K562 (cell line): ENCODE measurements around the gene DKK3. TPM values are rescaled to one million over a fixed set of nuclear protein-coding genes. Genes with fewer than 3 reads are reported as not detected.

Source experiments
- ATAC-seq: fragments of 200-7000 bp; cut with Tn5 transposase; 3 replicates; pipeline ENCODE4 v1.9.1; 2020; ENCODE audit warnings: moderate library complexity
- BruUV-seq: library from RNA; stranded (reverse); fragments of 400-500 nt; replicated peaks from 2 replicates; lab custom pipeline; 2021; lab: Mats Ljungman, UMichigan
- CTCF ChIA-PET: fragments of 300-600 bp; formaldehyde crosslinking; extraction: SDS; loops from one replicate; lab custom pipeline; 2021; ENCODE audit warnings: low intra/inter-chr PET ratio; lab: Yijun Ruan, JAX
- POLR2A ChIA-PET: fragments of 300-600, 350-650 bp; sonication (Branson Sonifier 250); formaldehyde crosslinking; extraction: SDS; loops from one replicate; lab custom pipeline; 2021; ENCODE audit warnings: antibody characterized with exemption, inconsistent platforms; lab: Yijun Ruan, JAX
- DNase-seq, 4 experiments: peaks; one replicate each; pipeline versions ENCODE4 v3.0.0 to v3.0.0-alpha.2; 2011 to 2018; ENCODE audit warnings: low spot score in 3 of 4, mixed read lengths in 3 of 4; ENCODE audit errors: extremely low read depth in 1 of 4
- FAIRE-seq: peaks from 2 replicates; lab custom pipeline; 2011; peaks lifted over from hg19 to GRCh38; lab: Jason Lieb, UNC
- H2AFZ ChIP-seq: 2 replicates; pipeline ENCODE4 v1.6.0; 2011; ENCODE audit warnings: low read depth, low read length, control low read depth, inconsistent platforms
- H3K27ac ChIP-seq: fragments of 200-600 bp; 3 replicates; pipeline ENCODE4 v1.8.0; 2011; ENCODE audit warnings: low read depth, mild to moderate bottlenecking, control low read depth, inconsistent platforms, low read length, moderate library complexity, mixed read lengths; ENCODE audit errors: extremely low read depth
- H3K27me3 ChIP-seq, 2 experiments: fragments of 300-600 bp in 1 of 2; 2 replicates in 1 of 2; 3 replicates in 1 of 2; pipeline versions ENCODE4 v1.6.0 to v1.8.0; 2011; ENCODE audit warnings: inconsistent platforms in 2 of 2, low read length in 2 of 2, mild to moderate bottlenecking in 1 of 2, mixed read lengths in 1 of 2, moderate library complexity in 1 of 2; ENCODE audit not compliant: control insufficient read depth in 2 of 2, insufficient read depth in 2 of 2
- H3K36me3 ChIP-seq: fragments of 300-600 bp; 3 replicates; pipeline ENCODE4 v1.8.0; 2011; ENCODE audit warnings: mild to moderate bottlenecking, low read length, inconsistent platforms; ENCODE audit not compliant: control insufficient read depth, insufficient read depth
- H3K4me1 ChIP-seq, 2 experiments: fragments of 200-600 bp in 1 of 2; replicated peaks in 1 of 2; 2 replicates in 1 of 2; 3 replicates in 1 of 2; pipeline versions ENCODE4 v1.5.1 to v1.8.0; 2011; ENCODE audit warnings: inconsistent platforms in 2 of 2, low read length in 2 of 2, mild to moderate bottlenecking in 1 of 2, mixed read lengths in 1 of 2, moderate library complexity in 1 of 2; ENCODE audit not compliant: control insufficient read depth in 2 of 2, insufficient read depth in 2 of 2
- H3K4me2 ChIP-seq: 2 replicates; pipeline ENCODE4 v1.6.1; 2011; ENCODE audit warnings: low read length, control low read depth, inconsistent platforms, mixed read lengths; ENCODE audit not compliant: insufficient read depth
- H3K4me3 ChIP-seq: fragments of 200-600 bp; sonication (generic), shearing (Covaris generic); 2 replicates; pipeline ENCODE4 v1.5.1; 2016; ENCODE audit warnings: control low read depth, inconsistent platforms
- H3K79me2 ChIP-seq: fragments of 200-600 bp; 3 replicates; pipeline ENCODE4 v1.8.0; 2011; ENCODE audit warnings: low read length, inconsistent platforms; ENCODE audit not compliant: control insufficient read depth, insufficient read depth
- H3K9ac ChIP-seq, 2 experiments: 2 replicates each; pipeline versions ENCODE4 v1.6.0 to v1.6.1; 2011; ENCODE audit warnings: low read depth in 2 of 2, low read length in 2 of 2, control low read depth in 1 of 2, inconsistent platforms in 1 of 2, mild to moderate bottlenecking in 1 of 2, mixed read lengths in 1 of 2; ENCODE audit not compliant: insufficient read depth in 1 of 2
- H3K9me1 ChIP-seq: one replicate; pipeline ENCODE4 v1.6.0; 2011; ENCODE audit warnings: inconsistent platforms, mild to moderate bottlenecking, low read length, moderate library complexity; ENCODE audit not compliant: control insufficient read depth, insufficient read depth
- H3K9me3 ChIP-seq: replicated peaks from 2 replicates; pipeline ENCODE4 v1.5.1; 2011; ENCODE audit warnings: low read depth, low read length, inconsistent platforms; ENCODE audit not compliant: control insufficient read depth, insufficient read depth
- H4K20me1 ChIP-seq: replicated peaks from 2 replicates; pipeline ENCODE4 v1.6.1; 2011; ENCODE audit warnings: low read length, inconsistent platforms, mixed read lengths; ENCODE audit not compliant: control insufficient read depth, insufficient read depth
- EZH2 ChIP-seq: IDR thresholded peaks from 2 replicates; pipeline ENCODE4 v1.6.1; 2012; ENCODE audit warnings: low read depth, mild to moderate bottlenecking, inconsistent platforms, low read length, borderline replicate concordance
- JUND ChIP-seq, 2 experiments: IDR thresholded peaks; 2 replicates in 1 of 2; 3 replicates in 1 of 2; pipeline ENCODE4 v1.6.1; 2011; ENCODE audit warnings: borderline replicate concordance in 2 of 2, low read depth in 2 of 2, low read length in 2 of 2, improper control_type of control experiment in 1 of 2, missing biosample characterization in 1 of 2, missing genetic modification characterization in 1 of 2, missing genetic modification reagents in 1 of 2
- KDM1A ChIP-seq, 2 experiments: fragments of 450-650 bp; IDR thresholded peaks; 2 replicates each; pipeline ENCODE4 v1.6.1; 2016; ENCODE audit warnings: mild to moderate bottlenecking in 2 of 2
- KDM5B ChIP-seq: fragments of 200-600 bp; sonication (generic); IDR thresholded peaks from 2 replicates; pipeline ENCODE4 v1.6.1; 2012; ENCODE audit warnings: low read depth, mild to moderate bottlenecking, moderate library complexity, low read length, control low read depth, inconsistent platforms; ENCODE audit not compliant: insufficient replicate concordance
- MBD2 ChIP-seq: sonication (generic); IDR thresholded peaks from 2 replicates; pipeline ENCODE4 v1.6.1; 2016; ENCODE audit warnings: low read depth, borderline replicate concordance
- NFE2L1 ChIP-seq: fragments of 450-650 bp; IDR thresholded peaks from 2 replicates; pipeline ENCODE4 v1.6.1; 2016; ENCODE audit warnings: missing genetic modification characterization, low read depth, mild to moderate bottlenecking, missing compliant biosample characterization, moderate library complexity, borderline replicate concordance
- PCBP2 ChIP-seq: fragments of 200-400 bp; formaldehyde crosslinking; IDR thresholded peaks from 2 replicates; pipeline ENCODE4 v1.6.1; 2018; ENCODE audit warnings: low read length, low read depth, mild to moderate bottlenecking, moderate library complexity; ENCODE audit not compliant: poor library complexity, severe bottlenecking
- POLR2AphosphoS5 ChIP-seq: IDR thresholded peaks from 2 replicates; pipeline ENCODE4 v1.6.1; 2011; ENCODE audit warnings: mild to moderate bottlenecking, low read depth, low read length, moderate library complexity; ENCODE audit not compliant: control insufficient read depth, insufficient read depth
- RAD51 ChIP-seq: fragments of 450-650 bp; IDR thresholded peaks from 2 replicates; pipeline ENCODE4 v1.7.1; 2016; ENCODE audit warnings: low read depth, mild to moderate bottlenecking, borderline replicate concordance
- RCOR1 ChIP-seq, 2 experiments: IDR thresholded peaks; 2 replicates each; pipeline ENCODE4 v1.6.1; 2012; ENCODE audit warnings: low read depth in 2 of 2, low read length in 2 of 2, borderline replicate concordance in 1 of 2, improper control_type of control experiment in 1 of 2
- RFX7 ChIP-seq: fragments of 250-450 bp; sonication (Bioruptor Pico); IDR thresholded peaks from 2 replicates; pipeline ENCODE4 v1.5.1; 2021; ENCODE audit warnings: mild to moderate bottlenecking
- TAF9B ChIP-seq: fragments of 450-650 bp; IDR thresholded peaks from 2 replicates; pipeline ENCODE4 v1.6.1; 2018; ENCODE audit warnings: mild to moderate bottlenecking; ENCODE audit not compliant: partially characterized antibody
- ZKSCAN8 ChIP-seq: fragments of 200-800 bp; sonication (Bioruptor generic); IDR thresholded peaks from 2 replicates; pipeline ENCODE4 v1.6.1; 2016; ENCODE audit warnings: missing genetic modification characterization, missing compliant biosample characterization
- ZNF354B ChIP-seq: fragments of 250-450 bp; sonication (Bioruptor Pico); IDR thresholded peaks from 2 replicates; pipeline ENCODE4 v1.4.0; 2020
- WGBS: fragments of 100-300 bp; shearing (Covaris generic); methylation state at CpG from one replicate; pipeline ENCODE4 v1.1.6; 2016; ENCODE audit warnings: low coverage, mixed read lengths; ENCODE audit not compliant: insufficient coverage; ENCODE audit errors: missing lambda C conversion rate; 5-methylcytosine and 5-hydroxymethylcytosine counted together
- in situ Hi-C: fragments of 300-500 bp; cut with MboI; formaldehyde crosslinking; loops from 4 replicates; pipeline ENCODE4 v1.15.0; 2018; ENCODE audit warnings: inconsistent platforms, mixed read lengths
- intact Hi-C: fragments of 100-400 bp; cut with micrococcal nuclease; formaldehyde crosslinking; loops from 2 replicates; pipeline ENCODE4 v1.14.2; 2022
- polyA plus RNA-seq, 8 experiments: library from polyadenylated mRNA; depleted of rRNA in 4 of 8; stranded (reverse) in 5 of 8; unstranded in 3 of 8; fragments of >200 nt; fragmentation: Nextera tagmentation in 2 of 8; fragmentation: Illumina TruSeq in 1 of 8; extraction: Ambion mirVana in 2 of 8; extraction: Trizol in 1 of 8; gene quantifications; 2 replicates each; pipeline versions ENCODE4 v1.2.1 to v1.2.3, GENCODE V29; 2011 to 2014; ENCODE audit warnings: inconsistent platforms in 1 of 8, missing spikeins in 1 of 8
- total RNA-seq, 7 experiments: library from RNA; depleted of rRNA in 6 of 7; stranded (reverse); fragments of >200 nt in 6 of 7; fragmentation: Illumina TruSeq in 2 of 7; extraction: Trizol in 2 of 7; gene quantifications; 2 replicates each; pipeline versions ENCODE4 v1.2.1 to v1.2.3, GENCODE V29; 2011 to 2021; ENCODE audit warnings: low replicate concordance in 1 of 7

The DKK3 gene
- total and polyA plus RNA-seq, 9 of the 15 experiments (the other 6 are each of a cell fraction or from before 2014, with no cell fraction given) = 0.14 to 0.85 (median 0.38) TPM; not detected in 6

DNA sequence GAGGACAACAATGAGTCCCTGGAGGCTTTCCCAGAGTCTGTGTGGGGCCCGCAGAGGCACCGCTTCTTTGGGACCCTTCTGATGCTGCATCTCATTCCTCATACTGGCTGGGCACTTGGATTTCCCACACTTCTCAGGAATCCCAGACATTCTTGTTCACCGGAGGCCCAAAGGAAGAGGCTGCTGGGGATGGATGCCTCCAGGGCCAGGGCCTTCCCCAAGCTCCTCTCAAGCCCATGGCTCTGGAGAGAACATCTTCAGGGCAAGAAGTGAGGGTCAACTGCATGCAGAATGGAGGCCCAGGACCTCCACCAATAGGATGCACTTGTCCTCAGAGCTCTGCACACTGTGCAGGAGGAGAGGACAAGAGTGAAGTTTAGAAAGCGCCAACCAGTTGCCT is 34.6 kb downstream of the DKK3 start:
- intact Hi-C loops = no loop called here
- ATAC-seq = no peak
- Histone ChIP-seq H3K4me3 (no peak overlapping the region), H4K20me1 (no peaks in the 10 kb centered on the region), H3K4me2 (no peak overlapping the region), H3K9me3 (no peaks in the 10 kb centered on the region), H3K36me3 (no peaks in the 10 kb centered on the region), H3K9me1 (no peaks in the 10 kb centered on the region), H3K27me3 (peaks cover 26 to 70% of the 10 kb centered on the region in 2 experiments; a peak in 4 of 5 replicates), H3K79me2 (no peaks in the 10 kb centered on the region), H3K4me1 (0 out of 5 replicates have a peak, but pooled peaks cover 0 to 5% of the 10 kb centered on the region in 2 experiments), H3K27ac (no peak overlapping the region), H2AFZ (no peak overlapping the region), H3K9ac (no peak overlapping the region)
- POLR2A ChIA-PET = interaction anchor here (0.6 to 0.8 kb wide), 3 partner anchors 9 to 307 kb away, joined by 3 read pairs; no protein-coding TSS in a partner anchor
- in situ Hi-C loops = no loop called here
- no TSS peak for BruUV-seq
- 2% methylated on average over 4 of the region's 4 CpGs for WGBS
- FAIRE-seq = no peak
- no peak for DNase-seq
- TF ChIP-seq RAD51 = no peak
- no peak for TF ChIP-seq KDM1A (IDR thresholded peaks at IDR 0.05)
- TF ChIP-seq POLR2AphosphoS5 = no peak
- no peak for TF ChIP-seq KDM5B
- no peak for TF ChIP-seq ZNF354B (CRISPR knock-in tag)
- CTCF ChIA-PET = no interaction called here

DNA sequence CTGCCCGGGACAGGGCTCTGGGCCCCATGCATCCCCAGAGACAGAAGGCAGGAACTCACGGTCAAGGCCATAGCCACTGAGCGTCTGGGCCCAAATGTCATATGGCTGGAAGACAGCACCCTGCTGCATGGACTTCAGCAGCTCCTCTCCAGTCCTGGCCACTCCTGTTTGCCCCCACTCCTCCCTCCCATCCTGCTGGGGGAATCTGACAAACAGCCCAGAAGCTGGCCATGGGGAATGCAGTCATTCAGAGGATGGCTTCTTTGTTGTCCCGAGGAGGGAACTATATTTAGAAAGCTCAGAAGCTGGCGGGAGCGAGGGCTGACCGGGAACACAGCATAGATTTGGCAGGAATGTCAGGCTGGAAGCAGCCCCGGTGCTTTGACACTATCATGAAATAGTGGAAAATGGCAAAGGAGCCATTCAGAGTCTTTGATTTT is 35.0 kb downstream of the DKK3 start:
- Histone ChIP-seq H3K36me3 (no peaks in the 10 kb centered on the region), H3K27me3 (peaks cover 30 to 72% of the 10 kb centered on the region in 2 experiments; a peak in 3 of 5 replicates), H2AFZ (no peak overlapping the region), H3K79me2 (no peaks in the 10 kb centered on the region), H3K27ac (no peak overlapping the region), H4K20me1 (no peaks in the 10 kb centered on the region), H3K4me2 (no peak overlapping the region), H3K4me1 (0 out of 5 replicates have a peak, but pooled peaks cover 0 to 5% of the 10 kb centered on the region in 2 experiments), H3K9ac (no peak overlapping the region), H3K4me3 (no peak overlapping the region), H3K9me1 (no peaks in the 10 kb centered on the region), H3K9me3 (no peaks in the 10 kb centered on the region)
- intact Hi-C loops = no loop called here
- in situ Hi-C loops = no loop called here
- POLR2A ChIA-PET = interaction anchor here (0.7 to 0.8 kb wide), 2 partner anchors 8 to 286 kb away, joined by 3 read pairs; no protein-coding TSS in a partner anchor
- ATAC-seq = no peak
- no peak for FAIRE-seq
- no peak for DNase-seq
- CTCF ChIA-PET = no interaction called here
- 3% methylated on average over 8 of the region's 8 CpGs for WGBS
- no TSS peak for BruUV-seq
- TF ChIP-seq RFX7 (no peak), EZH2 (no peak), RCOR1 (IDR thresholded peaks at IDR 0.05; ENCODE audit: borderline replicate concordance in 1 of 2, low read depth in 2 of 2, low read length in 2 of 2) (no peak), MBD2 (no peak), PCBP2 (no peak), JUND (IDR thresholded peaks at IDR 0.05; ENCODE audit: borderline replicate concordance, low read depth, low read length) (no peak), JUND (tag; IDR thresholded peaks at IDR 0.05; ENCODE audit: borderline replicate concordance, low read depth, low read length) (no peak), ZKSCAN8 (no peak), NFE2L1 (tag) (no peak), TAF9B (no peak)
